ENCODE results near the gene NEURL1B.
"Not testable (repeated sequence)": the region's sequence is repeated elsewhere in the genome, so short reads cannot be mapped to it uniquely, and the experiment has no call there.

NEURL1B gene

GRCh38 chr5:172640822-172641358 is at the start of gene NEURL1B:
Gene NEURL1B (plus strand): TSS chr5:172641263. CDS start chr5:172641407, 144 bp downstream.
- DNase-seq (ENCODE audit: low read depth) = no peak
- H3K4me3 ChIP-seq (ENCODE audit: low read depth, low read length) = peak within 1 kb of the TSS; percentile 58

GRCh38 chr5:172591636-172592035 is 49.4 kb upstream of the NEURL1B start:
- no peak overlapping the region for H3K4me3 ChIP-seq (ENCODE audit: low read depth, low read length)
- no peak for DNase-seq (ENCODE audit: low read depth)

GRCh38 chr5:172592881-172593280 is 48.2 kb upstream of the NEURL1B start:
- no peak overlapping the region for H3K4me3 ChIP-seq (ENCODE audit: low read depth, low read length)
- DNase-seq (ENCODE audit: low read depth) = no peak

- H3K4me3 ChIP-seq (ENCODE audit: low read depth, low read length) = no peak overlapping the region
- no peak for DNase-seq (ENCODE audit: low read depth)
Measured at GRCh38 chr5:172593306-172593705, 47.8 kb upstream of the NEURL1B start.

GRCh38 chr5:172593721-172594235 is 47.3 kb upstream of the NEURL1B start:
- H3K4me3 ChIP-seq (ENCODE audit: low read depth, low read length) = no peak overlapping the region
- no peak for DNase-seq (ENCODE audit: low read depth)

GRCh38 chr5:172594431-172594830 is 46.6 kb upstream of the NEURL1B start:
- no peak overlapping the region for H3K4me3 ChIP-seq (ENCODE audit: low read depth, low read length)
- DNase-seq (ENCODE audit: low read depth) = no peak

- DNase-seq (ENCODE audit: low read depth) = no peak
- H3K4me3 ChIP-seq (ENCODE audit: low read depth, low read length) = no peak overlapping the region
Measured at GRCh38 chr5:172594867-172595466, 46.1 kb upstream of the NEURL1B start.

- no peak overlapping the region for H3K4me3 ChIP-seq (ENCODE audit: low read depth, low read length)
- no peak for DNase-seq (ENCODE audit: low read depth)
Measured at GRCh38 chr5:172595596-172596455, 45.2 kb upstream of the NEURL1B start.

GRCh38 chr5:172596638-172597231 is 44.3 kb upstream of the NEURL1B start:
- H3K4me3 ChIP-seq (ENCODE audit: low read depth, low read length) = no peak overlapping the region

GRCh38 chr5:172597755-172598155 is 43.3 kb upstream of the NEURL1B start:
- DNase-seq (ENCODE audit: low read depth) = no peak
- no peak overlapping the region for H3K4me3 ChIP-seq (ENCODE audit: low read depth, low read length)

More at GRCh38 chr5:172596638-172597231, 44.3 kb upstream of the NEURL1B start:
- no peak for DNase-seq (ENCODE audit: low read depth)

- no peak overlapping the region for H3K4me3 ChIP-seq (ENCODE audit: low read depth, low read length)
- DNase-seq (ENCODE audit: low read depth) = no peak
Measured at GRCh38 chr5:172598251-172599203, 42.5 kb upstream of the NEURL1B start.

- no peak for DNase-seq (ENCODE audit: low read depth)
- no peak overlapping the region for H3K4me3 ChIP-seq (ENCODE audit: low read depth, low read length)
Measured at GRCh38 chr5:172599204-172599567, 41.9 kb upstream of the NEURL1B start.

GRCh38 chr5:172600571-172600970 is 40.5 kb upstream of the NEURL1B start:
- no peak for DNase-seq (ENCODE audit: low read depth)
- no peak overlapping the region for H3K4me3 ChIP-seq (ENCODE audit: low read depth, low read length)

GRCh38 chr5:172601576-172601975 is 39.5 kb upstream of the NEURL1B start:
- not testable (repeated sequence) for H3K4me3 ChIP-seq (ENCODE audit: low read depth, low read length); DNase-seq (ENCODE audit: low read depth)

GRCh38 chr5:172602783-172603231 is 38.3 kb upstream of the NEURL1B start:
- DNase-seq (ENCODE audit: low read depth) = no peak
- no peak overlapping the region for H3K4me3 ChIP-seq (ENCODE audit: low read depth, low read length)

- H3K4me3 ChIP-seq (ENCODE audit: low read depth, low read length) = no peak overlapping the region
- DNase-seq (ENCODE audit: low read depth) = peak; percentile 14
Measured at GRCh38 chr5:172603251-172603806, 37.7 kb upstream of the NEURL1B start.

- no peak for DNase-seq (ENCODE audit: low read depth)
Measured at GRCh38 chr5:172605466-172605865, 35.6 kb upstream of the NEURL1B start.

GRCh38 chr5:172606156-172606785 is 34.8 kb upstream of the NEURL1B start:
- no peak for DNase-seq (ENCODE audit: low read depth)
- no peak overlapping the region for H3K4me3 ChIP-seq (ENCODE audit: low read depth, low read length)

More at GRCh38 chr5:172605466-172605865, 35.6 kb upstream of the NEURL1B start:
- H3K4me3 ChIP-seq (ENCODE audit: low read depth, low read length) = no peak overlapping the region
